Activated CD8-positive, alpha-beta memory T cell treated with anti-CD3 and anti-CD28 coated beads, Interleukin-2, amount 50 U/mL, for 48 hours (primary cell): ENCODE results near the gene MMS22L.
"Not testable (repeated sequence)": the region's sequence is repeated elsewhere in the genome, so short reads cannot be mapped to it uniquely, and the experiment has no call there.

ENCODE experiments used
- DNase-seq: peaks from one replicate; pipeline ENCODE4 v3.0.0-alpha.2; 2020

MMS22L gene

GRCh38 chr6:97240222-97240621 is 42.8 kb downstream of the MMS22L start:
- DNase-seq, result no peak

- no peak for DNase-seq
Observed at GRCh38 chr6:97231911-97232310, 51.1 kb downstream of the MMS22L start.

GRCh38 chr6:97222903-97223302 is 60.1 kb downstream of the MMS22L start:
- no peak for DNase-seq

GRCh38 chr6:97218912-97219311 is 64.1 kb downstream of the MMS22L start:
- DNase-seq, result no peak

GRCh38 chr6:97215157-97215769 is 67.8 kb downstream of the MMS22L start:
- DNase-seq, result no peak

GRCh38 chr6:97214671-97215070 is 68.3 kb downstream of the MMS22L start:
- no peak for DNase-seq

- DNase-seq, result no peak
Observed at GRCh38 chr6:97207383-97207782, 75.6 kb downstream of the MMS22L start.

GRCh38 chr6:97205966-97206365 is 77.0 kb downstream of the MMS22L start:
- DNase-seq, result no peak

- DNase-seq, result no peak
Observed at GRCh38 chr6:97203343-97203742, 79.7 kb downstream of the MMS22L start.

GRCh38 chr6:97198046-97198565 is 84.9 kb downstream of the MMS22L start:
- no peak for DNase-seq

GRCh38 chr6:97195117-97195516 is 87.9 kb downstream of the MMS22L start:
- DNase-seq, result no peak

- DNase-seq, result no peak
Observed at GRCh38 chr6:97189767-97190166, 93.2 kb downstream of the MMS22L start.

- DNase-seq, result no peak
Observed at GRCh38 chr6:97187951-97188350, 95.1 kb downstream of the MMS22L start.

GRCh38 chr6:97186416-97186999 is 96.5 kb downstream of the MMS22L start:
- peak; percentile 64 for DNase-seq

GRCh38 chr6:97177905-97178304 is 105.1 kb downstream of the MMS22L start:
- no peak for DNase-seq

GRCh38 chr6:97176468-97176867 is 106.5 kb downstream of the MMS22L start:
- no peak for DNase-seq

GRCh38 chr6:97175806-97176205 is 107.2 kb downstream of the MMS22L start:
- no peak for DNase-seq

- DNase-seq, result no peak
Observed at GRCh38 chr6:97174471-97174870, 108.5 kb downstream of the MMS22L start.

- DNase-seq, result no peak
Observed at GRCh38 chr6:97160280-97160679, 122.7 kb downstream of the MMS22L start.

GRCh38 chr6:97155447-97155846 is 127.6 kb downstream of the MMS22L start:
- not testable (repeated sequence) for DNase-seq

GRCh38 chr6:97154015-97154414 is 129.0 kb downstream of the MMS22L start:
- DNase-seq, result no peak

GRCh38 chr6:97151601-97152000 is 131.4 kb downstream of the MMS22L start:
- DNase-seq, result no peak

- no peak for DNase-seq
Observed at GRCh38 chr6:97150932-97151331, 132.1 kb downstream of the MMS22L start.

GRCh38 chr6:97147421-97147820 is 135.6 kb downstream of the MMS22L start:
- no peak for DNase-seq

- no peak for DNase-seq
Observed at GRCh38 chr6:97145691-97146090, 137.3 kb downstream of the MMS22L start.
